GM12801 (cell line): ENCODE data around the gene HNRNPUL1.

Experiments used
- TF ChIP-seq, protein P1 (sequence below): IDR thresholded peaks from one replicate; pipeline ENCODE4 v1.5.1; 2011; ENCODE audit warnings: control low read depth; ENCODE audit not compliant: insufficient read length; ENCODE audit errors: extremely low read depth

The HNRNPUL1 gene

DNA sequence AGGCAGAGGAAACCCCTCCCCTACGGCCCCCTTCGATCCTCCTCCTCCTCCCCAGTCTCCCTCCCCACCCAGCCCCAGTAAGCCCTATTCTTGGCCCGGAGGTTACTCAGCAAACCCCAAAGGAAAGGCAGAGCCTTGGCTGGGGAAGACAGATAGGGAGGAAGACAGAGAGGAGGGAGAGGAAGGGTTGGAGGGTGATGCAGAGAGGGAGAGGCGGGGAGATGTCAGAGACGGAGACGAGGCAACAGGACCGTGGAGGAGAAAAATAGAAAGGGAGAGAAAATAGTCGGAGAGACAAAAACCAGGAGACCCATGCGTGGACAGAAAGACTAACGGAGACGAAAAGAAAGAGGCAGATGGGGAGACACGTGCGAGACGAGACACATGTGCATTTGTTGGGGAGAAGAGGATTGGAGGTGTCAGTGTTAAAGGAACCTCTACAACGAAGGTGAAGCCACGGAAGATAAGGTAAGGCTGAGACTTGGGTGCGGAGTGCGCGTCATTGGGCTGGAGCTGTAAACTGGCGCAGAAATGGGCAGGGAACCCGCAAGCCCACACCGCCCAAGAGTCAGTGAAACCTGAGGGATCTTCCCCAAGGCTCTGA is 86.7 kb downstream of the HNRNPUL1 start:
- TF ChIP-seq, protein P1, sequence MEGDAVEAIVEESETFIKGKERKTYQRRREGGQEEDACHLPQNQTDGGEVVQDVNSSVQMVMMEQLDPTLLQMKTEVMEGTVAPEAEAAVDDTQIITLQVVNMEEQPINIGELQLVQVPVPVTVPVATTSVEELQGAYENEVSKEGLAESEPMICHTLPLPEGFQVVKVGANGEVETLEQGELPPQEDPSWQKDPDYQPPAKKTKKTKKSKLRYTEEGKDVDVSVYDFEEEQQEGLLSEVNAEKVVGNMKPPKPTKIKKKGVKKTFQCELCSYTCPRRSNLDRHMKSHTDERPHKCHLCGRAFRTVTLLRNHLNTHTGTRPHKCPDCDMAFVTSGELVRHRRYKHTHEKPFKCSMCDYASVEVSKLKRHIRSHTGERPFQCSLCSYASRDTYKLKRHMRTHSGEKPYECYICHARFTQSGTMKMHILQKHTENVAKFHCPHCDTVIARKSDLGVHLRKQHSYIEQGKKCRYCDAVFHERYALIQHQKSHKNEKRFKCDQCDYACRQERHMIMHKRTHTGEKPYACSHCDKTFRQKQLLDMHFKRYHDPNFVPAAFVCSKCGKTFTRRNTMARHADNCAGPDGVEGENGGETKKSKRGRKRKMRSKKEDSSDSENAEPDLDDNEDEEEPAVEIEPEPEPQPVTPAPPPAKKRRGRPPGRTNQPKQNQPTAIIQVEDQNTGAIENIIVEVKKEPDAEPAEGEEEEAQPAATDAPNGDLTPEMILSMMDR: no peak

DNA sequence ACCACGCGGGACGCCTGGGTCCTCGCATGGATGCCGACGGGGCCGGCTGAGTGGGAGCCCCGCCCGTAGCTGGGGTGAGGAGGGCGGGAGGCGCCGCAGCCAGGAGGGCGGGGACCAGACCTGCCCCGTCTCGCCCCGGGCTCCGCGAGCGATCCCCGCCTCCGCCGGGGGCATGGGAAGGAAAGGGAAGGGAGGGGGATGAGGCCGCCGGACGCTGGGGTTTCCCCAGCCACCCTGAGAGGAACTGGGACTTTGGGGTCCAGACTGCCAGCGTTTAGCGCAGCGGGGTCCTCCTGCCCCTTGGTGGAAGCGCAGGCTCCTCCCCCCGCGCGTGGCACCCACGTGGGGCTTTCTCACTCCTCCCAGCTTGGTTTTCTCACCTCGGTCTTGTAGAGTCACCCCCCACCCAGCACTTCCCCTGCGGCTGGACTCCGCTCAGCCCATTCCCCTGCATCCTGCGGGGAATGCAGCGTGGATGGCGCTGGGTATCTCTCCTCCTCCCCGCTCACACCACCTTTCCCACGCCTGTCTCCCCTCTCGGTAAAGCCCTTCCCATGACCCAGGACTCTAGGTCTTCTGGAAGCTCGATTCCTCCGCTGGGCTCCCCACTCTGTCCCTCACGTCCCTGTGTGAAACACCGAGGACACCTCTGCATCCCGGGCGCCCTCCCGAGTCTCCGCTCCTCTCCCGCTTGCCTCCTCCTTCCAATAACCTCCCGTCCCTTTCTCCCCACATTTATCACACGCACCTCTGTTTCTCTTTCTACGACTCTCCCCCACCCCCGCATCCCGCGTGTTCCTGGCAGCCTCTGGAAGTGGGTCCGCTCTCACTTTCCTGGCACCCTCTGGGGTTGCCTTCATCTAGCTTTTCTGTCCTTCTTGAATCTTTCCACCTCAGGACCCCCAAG is 87.4 kb downstream of the HNRNPUL1 start:
- TF ChIP-seq, protein P1: no peak

DNA sequence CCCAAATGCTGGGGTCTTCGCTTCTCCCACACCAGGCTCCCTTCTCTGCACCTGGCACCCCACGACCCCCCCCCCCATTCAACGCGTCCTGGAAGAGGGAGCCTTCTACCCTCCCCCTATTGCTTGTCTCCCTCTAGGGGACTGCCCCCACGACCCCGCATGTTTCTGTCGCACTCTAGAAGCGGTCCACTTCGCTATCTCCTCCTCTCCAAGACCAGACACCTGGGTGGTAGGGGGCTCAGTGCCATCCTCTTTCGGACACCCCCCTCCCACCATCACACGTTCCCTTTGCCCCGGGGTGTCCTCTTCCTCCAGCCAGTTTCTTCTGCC is 88.1 kb downstream of the HNRNPUL1 start:
- TF ChIP-seq, protein P1: no peak

DNA sequence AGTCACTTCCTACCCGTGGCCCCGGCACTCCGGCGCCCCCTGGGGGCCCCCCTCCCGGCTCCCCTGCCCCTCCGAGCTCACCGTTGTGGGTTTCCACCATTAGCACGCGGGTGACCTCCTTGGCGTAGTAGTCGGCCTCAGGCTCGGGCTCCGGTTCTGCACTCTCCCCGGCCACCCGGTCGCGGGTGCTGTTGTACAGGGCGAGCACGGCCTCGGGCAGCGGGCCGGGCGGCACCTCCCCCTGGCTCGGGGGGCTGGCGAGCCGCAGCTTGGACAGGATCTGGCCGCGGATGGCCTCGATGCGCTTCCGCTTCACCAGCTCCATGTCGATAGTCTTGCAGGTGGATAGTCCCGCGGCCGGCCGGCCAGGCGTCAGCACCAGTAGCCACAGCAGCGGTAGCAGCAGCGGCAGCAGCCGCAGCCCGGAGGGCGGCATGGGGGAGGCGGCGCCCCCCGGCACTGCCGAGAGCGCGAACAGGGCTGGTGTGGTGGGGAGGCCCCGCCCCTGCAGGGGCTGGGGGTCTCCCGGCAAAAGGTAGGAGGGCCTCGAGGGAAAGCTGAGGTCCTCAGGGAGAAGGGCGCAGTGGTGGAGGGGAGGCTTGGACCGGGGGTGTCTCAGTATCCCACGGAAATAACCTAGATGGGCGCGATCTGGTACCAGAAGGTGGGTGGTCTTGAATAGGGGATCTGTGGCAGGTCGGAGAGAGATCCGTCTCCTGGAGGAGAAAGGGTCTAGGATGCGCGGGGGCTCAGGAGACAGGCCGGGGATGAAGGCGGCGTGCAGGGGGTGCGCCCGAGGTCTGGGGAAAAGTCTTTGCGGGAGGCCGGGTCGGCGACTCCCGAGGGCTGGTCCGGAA is 88.7 kb downstream of the HNRNPUL1 start:
- TF ChIP-seq, protein P1: no peak

DNA sequence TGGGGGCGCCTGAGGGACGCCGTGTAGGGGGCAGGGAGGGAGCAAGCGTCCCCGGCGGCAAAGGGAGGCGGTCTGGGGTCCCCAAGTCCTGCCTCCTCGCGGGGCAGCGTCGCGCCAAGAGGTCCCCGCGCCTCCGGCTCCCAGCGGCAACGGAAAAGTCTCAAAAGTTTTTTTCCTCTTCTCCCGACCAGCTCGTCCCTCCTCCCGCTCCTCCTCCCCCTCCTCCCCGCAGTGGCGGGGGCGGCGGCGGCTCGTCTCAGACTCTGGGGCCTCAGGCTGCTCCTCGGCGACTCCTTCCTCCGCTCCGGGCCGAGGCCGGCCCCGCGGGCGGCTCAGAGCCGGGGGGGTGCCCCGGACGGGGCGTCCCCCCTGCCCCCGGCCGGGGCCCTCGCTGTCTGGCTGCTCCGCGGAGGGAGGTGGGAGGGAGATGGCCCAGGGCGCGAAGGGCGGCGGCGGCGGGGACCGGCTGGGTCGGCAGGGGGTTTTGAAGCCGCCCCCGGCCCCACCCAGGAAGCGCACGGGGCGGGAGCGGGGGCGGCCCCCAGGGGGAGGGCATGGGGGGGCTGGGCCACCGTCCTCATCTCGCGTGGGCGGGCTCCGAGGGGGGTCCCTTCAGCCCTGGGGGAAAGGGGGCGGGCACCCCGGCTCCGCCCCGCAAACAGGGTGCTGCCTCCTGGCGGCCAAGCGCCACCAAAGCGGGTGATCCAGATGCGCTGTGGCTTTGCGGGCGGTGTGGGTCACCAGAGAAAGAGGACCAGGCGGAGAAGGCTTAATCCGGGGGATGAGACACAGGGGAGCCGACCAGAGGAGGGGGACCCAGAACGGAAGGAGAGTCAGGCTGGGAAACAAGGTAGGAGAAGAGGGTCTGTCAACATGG is 89.5 kb downstream of the HNRNPUL1 start, which contains the start of gene TGFB1:
Gene TGFB1, minus strand, starts transcription at position 457 of the 877 bp plus-strand sequence. CDS start 878 bp downstream, outside the sequence.
- TF ChIP-seq, protein P1: peak; percentile 71

DNA sequence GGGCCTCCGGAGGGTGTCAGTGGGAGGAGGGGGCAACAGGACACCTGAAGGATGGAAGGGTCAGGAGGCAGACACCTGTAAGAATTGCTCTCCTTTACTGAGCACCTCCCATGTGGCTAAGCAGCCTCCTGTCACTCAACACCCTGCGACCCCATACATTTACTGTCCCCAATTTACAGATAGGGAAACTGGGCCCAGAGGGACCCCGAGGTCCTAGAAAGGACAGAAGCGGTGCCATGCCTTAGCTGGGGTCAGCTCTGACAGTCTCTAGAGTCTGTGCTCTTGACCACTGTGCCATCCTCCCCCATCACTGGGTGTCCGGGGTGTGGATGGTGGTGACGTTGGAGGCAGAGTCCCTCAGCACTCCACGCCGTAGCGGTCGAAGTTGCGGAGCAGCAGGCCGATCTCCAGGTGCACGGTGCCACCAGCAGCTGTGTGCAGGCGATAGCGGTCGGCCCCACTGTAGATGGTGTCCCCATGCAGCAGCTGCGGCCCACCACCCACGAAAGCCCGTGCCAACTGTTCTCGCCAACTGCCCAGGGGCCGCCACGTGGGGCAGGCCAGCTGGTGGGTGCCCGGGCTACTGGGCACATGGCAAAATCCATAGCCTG is 90.3 kb downstream of the HNRNPUL1 start:
- TF ChIP-seq, protein P1: no peak
